ENCODE data around the gene NPIPA8. TPM values are rescaled to one million over a fixed set of nuclear protein-coding genes. Genes with fewer than 3 reads are reported as not detected.
"Not testable (repeated sequence)": the region's sequence is repeated elsewhere in the genome, so short reads cannot be mapped to it uniquely, and the experiment has no call there.

NPIPA8 gene
- total and polyA plus RNA-seq, 7 experiments from 2014 or later, result 1.0 to 87.6 (median 35.8) TPM; not detected in 3

GRCh38 chr16:18286342-18286741, 50.2 kb downstream of the NPIPA8 start:
- H3K27ac ChIP-seq (ENCODE audit: low read depth, low read length); H3K27me3 ChIP-seq (ENCODE audit: control insufficient read depth in 2 of 2, insufficient read depth in 2 of 2, low read length in 2 of 2); intact Hi-C loops (cut with micrococcal nuclease); H3K4me3 Mint-ChIP-seq; H3K27ac Mint-ChIP-seq; POLR2A ChIA-PET; H3K9me3 Mint-ChIP-seq; H3K4me3 ChIP-seq (ENCODE audit: low read length); H3K4me1 Mint-ChIP-seq; DNase-seq; H3K36me3 Mint-ChIP-seq; H3K36me3 ChIP-seq (ENCODE audit: control insufficient read depth in 2 of 3, insufficient read depth in 3 of 3, low read length in 3 of 3); H3K27me3 Mint-ChIP-seq; H3K4me1 ChIP-seq (ENCODE audit: control insufficient read depth in 2 of 2, insufficient read depth in 2 of 2, low read length in 2 of 2); CTCF ChIA-PET; ATAC-seq; H3K9me3 ChIP-seq (ENCODE audit: control insufficient read depth in 2 of 3, low read length in 3 of 3): not testable (repeated sequence)

GRCh38 chr16:18280319-18280718, 56.2 kb downstream of the NPIPA8 start:
- H3K4me1 Mint-ChIP-seq; POLR2A ChIA-PET; CTCF ChIA-PET; H3K27me3 ChIP-seq (ENCODE audit: control insufficient read depth in 2 of 2, insufficient read depth in 2 of 2, low read length in 2 of 2); DNase-seq; H3K36me3 ChIP-seq (ENCODE audit: control insufficient read depth in 2 of 3, insufficient read depth in 3 of 3, low read length in 3 of 3); H3K4me3 ChIP-seq (ENCODE audit: low read length); H3K27me3 Mint-ChIP-seq; H3K36me3 Mint-ChIP-seq; H3K9me3 ChIP-seq (ENCODE audit: control insufficient read depth in 2 of 3, low read length in 3 of 3); ATAC-seq; H3K4me1 ChIP-seq (ENCODE audit: control insufficient read depth in 2 of 2, insufficient read depth in 2 of 2, low read length in 2 of 2); intact Hi-C loops (cut with micrococcal nuclease); H3K9me3 Mint-ChIP-seq; H3K4me3 Mint-ChIP-seq; H3K27ac ChIP-seq (ENCODE audit: low read depth, low read length); H3K27ac Mint-ChIP-seq: not testable (repeated sequence)

GRCh38 chr16:18276756-18277155, 59.8 kb downstream of the NPIPA8 start:
- H3K27me3 Mint-ChIP-seq; POLR2A ChIA-PET; intact Hi-C loops (cut with micrococcal nuclease): not testable (repeated sequence)

GRCh38 chr16:18270171-18270570, 66.4 kb downstream of the NPIPA8 start:
- H3K36me3 Mint-ChIP-seq, POLR2A ChIA-PET: not testable (repeated sequence)

More at GRCh38 chr16:18276756-18277155, 59.8 kb downstream of the NPIPA8 start:
- H3K4me1 ChIP-seq (ENCODE audit: control insufficient read depth in 2 of 2, insufficient read depth in 2 of 2, low read length in 2 of 2); H3K27me3 ChIP-seq (ENCODE audit: control insufficient read depth in 2 of 2, insufficient read depth in 2 of 2, low read length in 2 of 2); ATAC-seq; H3K36me3 Mint-ChIP-seq; H3K9me3 ChIP-seq (ENCODE audit: control insufficient read depth in 2 of 3, low read length in 3 of 3); CTCF ChIA-PET; H3K9me3 Mint-ChIP-seq; DNase-seq; H3K4me3 Mint-ChIP-seq; H3K36me3 ChIP-seq (ENCODE audit: control insufficient read depth in 2 of 3, insufficient read depth in 3 of 3, low read length in 3 of 3); H3K27ac ChIP-seq (ENCODE audit: low read depth, low read length); H3K27ac Mint-ChIP-seq; H3K4me3 ChIP-seq (ENCODE audit: low read length); H3K4me1 Mint-ChIP-seq: not testable (repeated sequence)

More at GRCh38 chr16:18270171-18270570, 66.4 kb downstream of the NPIPA8 start:
- H3K4me3 Mint-ChIP-seq; H3K4me1 ChIP-seq (ENCODE audit: control insufficient read depth in 2 of 2, insufficient read depth in 2 of 2, low read length in 2 of 2); ATAC-seq; H3K9me3 Mint-ChIP-seq; H3K4me3 ChIP-seq (ENCODE audit: low read length); H3K27me3 ChIP-seq (ENCODE audit: control insufficient read depth in 2 of 2, insufficient read depth in 2 of 2, low read length in 2 of 2); H3K27ac ChIP-seq (ENCODE audit: low read depth, low read length); H3K4me1 Mint-ChIP-seq; H3K9me3 ChIP-seq (ENCODE audit: control insufficient read depth in 2 of 3, low read length in 3 of 3); H3K27ac Mint-ChIP-seq; H3K36me3 ChIP-seq (ENCODE audit: control insufficient read depth in 2 of 3, insufficient read depth in 3 of 3, low read length in 3 of 3); CTCF ChIA-PET; intact Hi-C loops (cut with micrococcal nuclease); H3K27me3 Mint-ChIP-seq; DNase-seq: not testable (repeated sequence)

Small RNA genes within 50 kb of the gene (microRNA-seq; reads per million reads assigned to microRNA genes)
- gene MIR6511A4 (ENCODE audit: borderline microRNAs expressed) (not detected), gene MIR6770-3 (ENCODE audit: borderline microRNAs expressed) (not detected)

Other genes starting within 250 kb of the NPIPA8 start
- gene NOMO2, start 225.4 kb upstream of the NPIPA8 start, total RNA-seq, result 10 to 100 TPM; 56.0 to 95.0 (median 63.3) TPM
- gene NOMO2, start 225.4 kb upstream of the NPIPA8 start, polyA plus RNA-seq, result 10 to 100 TPM; 61.6 to 70.1 TPM

Data from naive thymus-derived CD4-positive, alpha-beta T cell (primary cell).